ENCODE data around the gene AP3S2.
"Not testable (repeated sequence)": the region's sequence is repeated elsewhere in the genome, so short reads cannot be mapped to it uniquely, and the experiment has no call there.

The AP3S2 gene

GRCh38 chr15:89880727-89881126 lies 13.1 kb downstream of the AP3S2 start:
- Histone ChIP-seq H3K36me3 (ENCODE audit: control insufficient read depth in 1 of 2, insufficient read depth in 2 of 2, low read length in 2 of 2) (peaks cover 29 to 48% of the 10 kb centered on the region in 2 donors), H3K27me3 (ENCODE audit: low read depth, low read length) (no peaks in the 10 kb centered on the region), H3K4me1 (ENCODE audit: control insufficient read depth in 1 of 2, insufficient read depth in 2 of 2, low read length in 2 of 2) (no peaks in the 10 kb centered on the region), H3K9me3 (ENCODE audit: control insufficient read depth in 1 of 2, low read length in 2 of 2) (no peaks in the 10 kb centered on the region), H3K4me3 (ENCODE audit: low read depth in 1 of 2, low read length in 2 of 2) (no peak overlapping the region), H3K27ac (ENCODE audit: low read length) (no peak overlapping the region)

GRCh38 chr15:89878323-89878722 lies 15.5 kb downstream of the AP3S2 start:
- Histone ChIP-seq H3K27ac (ENCODE audit: low read length) (no peak overlapping the region), H3K9me3 (ENCODE audit: control insufficient read depth in 1 of 2, low read length in 2 of 2) (no peaks in the 10 kb centered on the region), H3K36me3 (ENCODE audit: control insufficient read depth in 1 of 2, insufficient read depth in 2 of 2, low read length in 2 of 2) (peaks cover 28 to 35% of the 10 kb centered on the region in 2 donors), H3K4me3 (ENCODE audit: low read depth in 1 of 2, low read length in 2 of 2) (no peak overlapping the region), H3K4me1 (ENCODE audit: control insufficient read depth in 1 of 2, insufficient read depth in 2 of 2, low read length in 2 of 2) (no peaks in the 10 kb centered on the region), H3K27me3 (ENCODE audit: low read depth, low read length) (no peaks in the 10 kb centered on the region)

- Histone ChIP-seq H3K27me3 (ENCODE audit: low read depth, low read length) (no peaks in the 10 kb centered on the region), H3K9me3 (ENCODE audit: control insufficient read depth in 1 of 2, low read length in 2 of 2) (no peaks in the 10 kb centered on the region), H3K4me1 (ENCODE audit: control insufficient read depth in 1 of 2, insufficient read depth in 2 of 2, low read length in 2 of 2) (no peaks in the 10 kb centered on the region), H3K27ac (ENCODE audit: low read length) (no peak overlapping the region), H3K4me3 (ENCODE audit: low read depth in 1 of 2, low read length in 2 of 2) (no peak overlapping the region), H3K36me3 (ENCODE audit: control insufficient read depth in 1 of 2, insufficient read depth in 2 of 2, low read length in 2 of 2) (peaks cover 20 to 31% of the 10 kb centered on the region in 2 donors)
Measured at GRCh38 chr15:89877083-89877425, 16.7 kb downstream of the AP3S2 start.

- no peak overlapping the region for H3K4me3 ChIP-seq (ENCODE audit: low read depth in 1 of 2, low read length in 2 of 2)
- no peaks in the 10 kb centered on the region for H3K27me3 ChIP-seq (ENCODE audit: low read depth, low read length)
- no peak overlapping the region for H3K27ac ChIP-seq (ENCODE audit: low read length)
- H3K36me3 ChIP-seq (ENCODE audit: control insufficient read depth in 1 of 2, insufficient read depth in 2 of 2, low read length in 2 of 2): peaks cover 20 to 34% of the 10 kb centered on the region in 2 donors
- no peaks in the 10 kb centered on the region for H3K9me3 ChIP-seq (ENCODE audit: control insufficient read depth in 1 of 2, low read length in 2 of 2)
- no peaks in the 10 kb centered on the region for H3K4me1 ChIP-seq (ENCODE audit: control insufficient read depth in 1 of 2, insufficient read depth in 2 of 2, low read length in 2 of 2)
Measured at GRCh38 chr15:89876396-89877082, 17.3 kb downstream of the AP3S2 start.

- Histone ChIP-seq H3K36me3 (ENCODE audit: control insufficient read depth in 1 of 2, insufficient read depth in 2 of 2, low read length in 2 of 2) (peaks cover 16 to 32% of the 10 kb centered on the region in 2 donors), H3K27ac (ENCODE audit: low read length) (no peak overlapping the region), H3K4me1 (ENCODE audit: control insufficient read depth in 1 of 2, insufficient read depth in 2 of 2, low read length in 2 of 2) (no peaks in the 10 kb centered on the region), H3K9me3 (ENCODE audit: control insufficient read depth in 1 of 2, low read length in 2 of 2) (no peaks in the 10 kb centered on the region), H3K27me3 (ENCODE audit: low read depth, low read length) (no peaks in the 10 kb centered on the region), H3K4me3 (ENCODE audit: low read depth in 1 of 2, low read length in 2 of 2) (no peak overlapping the region)
Measured at GRCh38 chr15:89875741-89876140, 18.1 kb downstream of the AP3S2 start.

- no peaks in the 10 kb centered on the region for H3K27me3 ChIP-seq (ENCODE audit: low read depth, low read length)
- H3K36me3 ChIP-seq (ENCODE audit: control insufficient read depth in 1 of 2, insufficient read depth in 2 of 2, low read length in 2 of 2): peaks cover 20 to 39% of the 10 kb centered on the region in 2 donors
- no peak overlapping the region for H3K27ac ChIP-seq (ENCODE audit: low read length)
- H3K4me1 ChIP-seq (ENCODE audit: control insufficient read depth in 1 of 2, insufficient read depth in 2 of 2, low read length in 2 of 2): no peaks in the 10 kb centered on the region
- no peaks in the 10 kb centered on the region for H3K9me3 ChIP-seq (ENCODE audit: control insufficient read depth in 1 of 2, low read length in 2 of 2)
- no peak overlapping the region for H3K4me3 ChIP-seq (ENCODE audit: low read depth in 1 of 2, low read length in 2 of 2)
Measured at GRCh38 chr15:89874926-89875564, 18.7 kb downstream of the AP3S2 start.

GRCh38 chr15:89870688-89871288 lies 23.0 kb downstream of the AP3S2 start:
- Histone ChIP-seq H3K9me3 (ENCODE audit: control insufficient read depth in 1 of 2, low read length in 2 of 2) (no peaks in the 10 kb centered on the region), H3K27ac (ENCODE audit: low read length) (no peak overlapping the region), H3K4me3 (ENCODE audit: low read depth in 1 of 2, low read length in 2 of 2) (no peak overlapping the region), H3K27me3 (ENCODE audit: low read depth, low read length) (no peaks in the 10 kb centered on the region), H3K4me1 (ENCODE audit: control insufficient read depth in 1 of 2, insufficient read depth in 2 of 2, low read length in 2 of 2) (no peaks in the 10 kb centered on the region), H3K36me3 (ENCODE audit: control insufficient read depth in 1 of 2, insufficient read depth in 2 of 2, low read length in 2 of 2) (peaks cover 12 to 21% of the 10 kb centered on the region in 2 donors)

- Histone ChIP-seq H3K4me1 (ENCODE audit: control insufficient read depth in 1 of 2, insufficient read depth in 2 of 2, low read length in 2 of 2) (no peaks in the 10 kb centered on the region), H3K36me3 (ENCODE audit: control insufficient read depth in 1 of 2, insufficient read depth in 2 of 2, low read length in 2 of 2) (peaks cover 8 to 21% of the 10 kb centered on the region in 2 donors), H3K4me3 (ENCODE audit: low read depth in 1 of 2, low read length in 2 of 2) (no peak overlapping the region), H3K9me3 (ENCODE audit: control insufficient read depth in 1 of 2, low read length in 2 of 2) (no peaks in the 10 kb centered on the region), H3K27me3 (ENCODE audit: low read depth, low read length) (no peaks in the 10 kb centered on the region), H3K27ac (ENCODE audit: low read length) (no peak overlapping the region)
Measured at GRCh38 chr15:89870006-89870405, 23.8 kb downstream of the AP3S2 start.

- not testable (repeated sequence) for H3K9me3 ChIP-seq (ENCODE audit: control insufficient read depth in 1 of 2, low read length in 2 of 2); H3K4me3 ChIP-seq (ENCODE audit: low read depth in 1 of 2, low read length in 2 of 2); H3K27me3 ChIP-seq (ENCODE audit: low read depth, low read length); H3K27ac ChIP-seq (ENCODE audit: low read length); H3K4me1 ChIP-seq (ENCODE audit: control insufficient read depth in 1 of 2, insufficient read depth in 2 of 2, low read length in 2 of 2)
- peaks cover 8 to 21% of the 10 kb centered on the region in 2 donors for H3K36me3 ChIP-seq (ENCODE audit: control insufficient read depth in 1 of 2, insufficient read depth in 2 of 2, low read length in 2 of 2)
Measured at GRCh38 chr15:89869490-89869889, 24.3 kb downstream of the AP3S2 start.

GRCh38 chr15:89864958-89865739 lies 28.6 kb downstream of the AP3S2 start:
- H3K4me1 ChIP-seq (ENCODE audit: control insufficient read depth in 1 of 2, insufficient read depth in 2 of 2, low read length in 2 of 2): peaks cover 0 to 5% of the 10 kb centered on the region in 2 donors
- no peak overlapping the region for H3K4me3 ChIP-seq (ENCODE audit: low read depth in 1 of 2, low read length in 2 of 2)
- H3K36me3 ChIP-seq (ENCODE audit: control insufficient read depth in 1 of 2, insufficient read depth in 2 of 2, low read length in 2 of 2): peaks cover 16 to 31% of the 10 kb centered on the region in 2 donors
- H3K27ac ChIP-seq (ENCODE audit: low read length): no peak overlapping the region
- no peaks in the 10 kb centered on the region for H3K27me3 ChIP-seq (ENCODE audit: low read depth, low read length)
- H3K9me3 ChIP-seq (ENCODE audit: control insufficient read depth in 1 of 2, low read length in 2 of 2): no peaks in the 10 kb centered on the region

GRCh38 chr15:89863918-89864317 lies 29.9 kb downstream of the AP3S2 start:
- H3K36me3 ChIP-seq (ENCODE audit: control insufficient read depth in 1 of 2, insufficient read depth in 2 of 2, low read length in 2 of 2): peaks cover 15 to 33% of the 10 kb centered on the region in 2 donors
- H3K9me3 ChIP-seq (ENCODE audit: control insufficient read depth in 1 of 2, low read length in 2 of 2): no peaks in the 10 kb centered on the region
- H3K4me1 ChIP-seq (ENCODE audit: control insufficient read depth in 1 of 2, insufficient read depth in 2 of 2, low read length in 2 of 2): peaks cover 0 to 5% of the 10 kb centered on the region in 2 donors
- H3K27ac ChIP-seq (ENCODE audit: low read length): no peak overlapping the region
- no peaks in the 10 kb centered on the region for H3K27me3 ChIP-seq (ENCODE audit: low read depth, low read length)
- H3K4me3 ChIP-seq (ENCODE audit: low read depth in 1 of 2, low read length in 2 of 2): no peak overlapping the region

All from muscle layer of duodenum (tissue), 2 donors.